Measurements from ENCODE around the gene CNFN.

The CNFN gene

GRCh38 chr19:42421591-42422031 is 31.5 kb upstream of the CNFN start:
- Mint-ChIP-seq H3K4me1 (ENCODE audit: low read depth) (peaks cover 34% of the 10 kb centered on the region), H3K27me3 (ENCODE audit: low read depth) (no peaks in the 10 kb centered on the region), H3K27ac (no peak overlapping the region), H3K4me3 (peak overlapping the region; percentile 97), H3K36me3 (ENCODE audit: low read depth) (peaks cover 7% of the 10 kb centered on the region), H3K9me3 (no peaks in the 10 kb centered on the region)
- DNase-seq (ENCODE audit: low spot score), result no peak

- no peak for DNase-seq (ENCODE audit: low spot score)
- Mint-ChIP-seq H3K9me3 (no peaks in the 10 kb centered on the region), H3K4me3 (no peak overlapping the region), H3K27ac (peak overlapping the region; percentile 3), H3K4me1 (ENCODE audit: low read depth) (peaks cover 34% of the 10 kb centered on the region), H3K27me3 (ENCODE audit: low read depth) (no peaks in the 10 kb centered on the region), H3K36me3 (ENCODE audit: low read depth) (peaks cover 7% of the 10 kb centered on the region)
Observed at GRCh38 chr19:42421101-42421500, 31.0 kb upstream of the CNFN start.

- Mint-ChIP-seq H3K9me3 (no peaks in the 10 kb centered on the region), H3K36me3 (ENCODE audit: low read depth) (peaks cover 7% of the 10 kb centered on the region), H3K27ac (no peak overlapping the region), H3K4me1 (ENCODE audit: low read depth) (peaks cover 34% of the 10 kb centered on the region), H3K4me3 (no peak overlapping the region), H3K27me3 (ENCODE audit: low read depth) (no peaks in the 10 kb centered on the region)
- DNase-seq (ENCODE audit: low spot score), result peak; percentile 74
Observed at GRCh38 chr19:42420055-42420544, 30.0 kb upstream of the CNFN start.

GRCh38 chr19:42419309-42419708 is 29.2 kb upstream of the CNFN start:
- Mint-ChIP-seq H3K27ac (no peak overlapping the region), H3K36me3 (ENCODE audit: low read depth) (peaks cover 7% of the 10 kb centered on the region)

GRCh38 chr19:42412661-42413076 is 22.6 kb upstream of the CNFN start:
- Mint-ChIP-seq H3K4me3 (no peak overlapping the region), H3K9me3 (no peaks in the 10 kb centered on the region), H3K27ac (no peak overlapping the region), H3K4me1 (ENCODE audit: low read depth) (no peaks in the 10 kb centered on the region), H3K27me3 (ENCODE audit: low read depth) (no peaks in the 10 kb centered on the region), H3K36me3 (ENCODE audit: low read depth) (peaks cover 9% of the 10 kb centered on the region)
- no peak for DNase-seq (ENCODE audit: low spot score)

More at GRCh38 chr19:42419309-42419708, 29.2 kb upstream of the CNFN start:
- Mint-ChIP-seq H3K4me1 (ENCODE audit: low read depth) (peaks cover 32% of the 10 kb centered on the region), H3K9me3 (no peaks in the 10 kb centered on the region), H3K27me3 (ENCODE audit: low read depth) (no peaks in the 10 kb centered on the region), H3K4me3 (no peak overlapping the region)
- DNase-seq (ENCODE audit: low spot score), result no peak

GRCh38 chr19:42412227-42412626 is 22.1 kb upstream of the CNFN start:
- no peak for DNase-seq (ENCODE audit: low spot score)
- Mint-ChIP-seq H3K9me3 (no peaks in the 10 kb centered on the region), H3K4me3 (no peak overlapping the region), H3K4me1 (ENCODE audit: low read depth) (no peaks in the 10 kb centered on the region), H3K36me3 (ENCODE audit: low read depth) (peaks cover 9% of the 10 kb centered on the region), H3K27me3 (ENCODE audit: low read depth) (no peaks in the 10 kb centered on the region), H3K27ac (no peak overlapping the region)

GRCh38 chr19:42411581-42412178 is 21.6 kb upstream of the CNFN start:
- peaks cover 12% of the 10 kb centered on the region for H3K36me3 Mint-ChIP-seq (ENCODE audit: low read depth)

GRCh38 chr19:42410371-42410770 is 20.3 kb upstream of the CNFN start:
- no peaks in the 10 kb centered on the region for H3K4me1 Mint-ChIP-seq (ENCODE audit: low read depth)
- H3K4me3 Mint-ChIP-seq, result no peak overlapping the region
- DNase-seq (ENCODE audit: low spot score), result no peak
- no peaks in the 10 kb centered on the region for H3K27me3 Mint-ChIP-seq (ENCODE audit: low read depth)
- H3K36me3 Mint-ChIP-seq (ENCODE audit: low read depth), result peaks cover 16% of the 10 kb centered on the region
- no peaks in the 10 kb centered on the region for H3K9me3 Mint-ChIP-seq
- no peak overlapping the region for H3K27ac Mint-ChIP-seq

More at GRCh38 chr19:42411581-42412178, 21.6 kb upstream of the CNFN start:
- Mint-ChIP-seq H3K27ac (no peak overlapping the region), H3K4me1 (ENCODE audit: low read depth) (no peaks in the 10 kb centered on the region), H3K27me3 (ENCODE audit: low read depth) (no peaks in the 10 kb centered on the region), H3K4me3 (no peak overlapping the region), H3K9me3 (no peaks in the 10 kb centered on the region)
- DNase-seq (ENCODE audit: low spot score), result no peak

- Mint-ChIP-seq H3K4me3 (no peak overlapping the region), H3K9me3 (no peaks in the 10 kb centered on the region), H3K27me3 (ENCODE audit: low read depth) (no peaks in the 10 kb centered on the region), H3K4me1 (ENCODE audit: low read depth) (no peaks in the 10 kb centered on the region), H3K36me3 (ENCODE audit: low read depth) (peaks cover 17% of the 10 kb centered on the region), H3K27ac (no peak overlapping the region)
- no peak for DNase-seq (ENCODE audit: low spot score)
Observed at GRCh38 chr19:42409477-42409876, 19.4 kb upstream of the CNFN start.

GRCh38 chr19:42407816-42408175 is 17.7 kb upstream of the CNFN start:
- H3K4me1 Mint-ChIP-seq (ENCODE audit: low read depth), result no peaks in the 10 kb centered on the region
- peaks cover 20% of the 10 kb centered on the region for H3K36me3 Mint-ChIP-seq (ENCODE audit: low read depth)
- H3K4me3 Mint-ChIP-seq, result no peak overlapping the region
- H3K27ac Mint-ChIP-seq, result no peak overlapping the region
- no peaks in the 10 kb centered on the region for H3K27me3 Mint-ChIP-seq (ENCODE audit: low read depth)
- no peak for DNase-seq (ENCODE audit: low spot score)
- H3K9me3 Mint-ChIP-seq, result no peaks in the 10 kb centered on the region

GRCh38 chr19:42407085-42407815 is 17.2 kb upstream of the CNFN start:
- Mint-ChIP-seq H3K9me3 (no peaks in the 10 kb centered on the region), H3K4me1 (ENCODE audit: low read depth) (no peaks in the 10 kb centered on the region), H3K27me3 (ENCODE audit: low read depth) (no peaks in the 10 kb centered on the region), H3K36me3 (ENCODE audit: low read depth) (peaks cover 22% of the 10 kb centered on the region), H3K27ac (no peak overlapping the region), H3K4me3 (no peak overlapping the region)
- no peak for DNase-seq (ENCODE audit: low spot score)

GRCh38 chr19:42406111-42406510 is 16.0 kb upstream of the CNFN start:
- Mint-ChIP-seq H3K9me3 (no peaks in the 10 kb centered on the region), H3K27ac (no peak overlapping the region), H3K4me1 (ENCODE audit: low read depth) (peaks cover 6% of the 10 kb centered on the region), H3K4me3 (no peak overlapping the region), H3K36me3 (ENCODE audit: low read depth) (peaks cover 22% of the 10 kb centered on the region), H3K27me3 (ENCODE audit: low read depth) (no peaks in the 10 kb centered on the region)
- no peak for DNase-seq (ENCODE audit: low spot score)

GRCh38 chr19:42403586-42403985 is 13.5 kb upstream of the CNFN start:
- Mint-ChIP-seq H3K36me3 (ENCODE audit: low read depth) (peaks cover 22% of the 10 kb centered on the region), H3K4me3 (no peak overlapping the region), H3K4me1 (ENCODE audit: low read depth) (peaks cover 18% of the 10 kb centered on the region), H3K9me3 (no peaks in the 10 kb centered on the region), H3K27me3 (ENCODE audit: low read depth) (no peaks in the 10 kb centered on the region), H3K27ac (no peak overlapping the region)
- no peak for DNase-seq (ENCODE audit: low spot score)

- DNase-seq (ENCODE audit: low spot score), result no peak
- peak overlapping the region; percentile 67 for H3K4me3 Mint-ChIP-seq
- H3K36me3 Mint-ChIP-seq (ENCODE audit: low read depth), result peaks cover 18% of the 10 kb centered on the region
- no peaks in the 10 kb centered on the region for H3K9me3 Mint-ChIP-seq
- peaks cover 23% of the 10 kb centered on the region for H3K4me1 Mint-ChIP-seq (ENCODE audit: low read depth)
- no peaks in the 10 kb centered on the region for H3K27me3 Mint-ChIP-seq (ENCODE audit: low read depth)
- H3K27ac Mint-ChIP-seq, result peak overlapping the region; percentile 36
Observed at GRCh38 chr19:42402376-42403116, 12.4 kb upstream of the CNFN start.

Measured in T-helper 2 cell treated with Interferon-gamma antibody and Interleukin-4, amounts not matched to agents 5 μg/mL and 100 μg/mL, for 36 hours (primary cell).